Activated T-cell treated with anti-CD3 and anti-CD28 coated beads for 4 hours (primary cell): ENCODE data around the gene PRLH.
"Not testable (repeated sequence)": the region's sequence is repeated elsewhere in the genome, so short reads cannot be mapped to it uniquely, and the experiment has no call there.

Experiments
- DNase-seq: peaks from one replicate; pipeline ENCODE4 v3.0.0-alpha.2; 2020

PRLH gene

GRCh38 chr2:237602409-237602808 lies 36.0 kb downstream of the PRLH start:
- DNase-seq = no peak

GRCh38 chr2:237603049-237603717 lies 36.8 kb downstream of the PRLH start:
- DNase-seq = no peak

- peak; percentile 38 for DNase-seq
Observed at GRCh38 chr2:237603718-237604362, 37.5 kb downstream of the PRLH start.

DNA sequence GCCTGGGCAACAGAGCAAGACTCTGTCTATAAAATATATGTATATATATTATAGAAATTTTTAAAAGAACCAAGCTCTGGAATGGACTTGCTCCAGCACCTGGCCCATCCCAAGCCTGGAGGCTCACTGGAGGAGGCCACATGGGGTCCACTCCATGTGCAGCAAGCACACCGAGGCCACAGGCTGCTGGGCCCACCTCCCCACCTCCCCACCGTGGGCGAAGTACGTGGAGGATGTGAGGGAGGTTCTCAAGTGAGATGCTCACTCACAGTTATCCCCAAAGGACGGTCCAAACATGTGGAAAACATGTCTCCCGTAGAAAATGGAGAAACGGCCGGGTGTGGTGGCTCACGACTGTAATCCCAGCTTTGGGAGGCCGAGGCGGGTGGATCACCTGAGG lies 38.0 kb downstream of the PRLH start:
- no peak for DNase-seq

DNA sequence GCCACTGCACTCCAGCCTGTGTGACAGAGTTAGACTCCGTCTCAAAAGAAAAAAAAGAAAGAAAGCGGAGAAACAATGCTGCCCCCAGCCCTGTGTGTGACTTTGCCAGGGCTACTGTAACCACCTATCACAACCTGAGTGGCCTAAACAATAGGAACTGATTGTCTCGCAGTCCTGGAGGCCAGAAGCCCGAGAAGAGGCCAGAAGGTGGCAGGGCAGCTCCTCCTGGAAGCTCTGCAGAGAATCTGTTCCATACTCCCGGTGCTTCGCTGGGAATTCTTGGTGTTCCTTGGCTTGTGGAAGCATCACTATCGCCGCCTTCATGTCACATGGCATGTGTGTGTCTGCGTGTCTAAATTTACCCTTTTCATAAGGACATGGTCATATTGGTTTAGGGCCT lies 38.6 kb downstream of the PRLH start:
- no peak for DNase-seq

- not testable (repeated sequence) for DNase-seq
Observed at GRCh38 chr2:237606522-237606921, 40.1 kb downstream of the PRLH start.

DNA sequence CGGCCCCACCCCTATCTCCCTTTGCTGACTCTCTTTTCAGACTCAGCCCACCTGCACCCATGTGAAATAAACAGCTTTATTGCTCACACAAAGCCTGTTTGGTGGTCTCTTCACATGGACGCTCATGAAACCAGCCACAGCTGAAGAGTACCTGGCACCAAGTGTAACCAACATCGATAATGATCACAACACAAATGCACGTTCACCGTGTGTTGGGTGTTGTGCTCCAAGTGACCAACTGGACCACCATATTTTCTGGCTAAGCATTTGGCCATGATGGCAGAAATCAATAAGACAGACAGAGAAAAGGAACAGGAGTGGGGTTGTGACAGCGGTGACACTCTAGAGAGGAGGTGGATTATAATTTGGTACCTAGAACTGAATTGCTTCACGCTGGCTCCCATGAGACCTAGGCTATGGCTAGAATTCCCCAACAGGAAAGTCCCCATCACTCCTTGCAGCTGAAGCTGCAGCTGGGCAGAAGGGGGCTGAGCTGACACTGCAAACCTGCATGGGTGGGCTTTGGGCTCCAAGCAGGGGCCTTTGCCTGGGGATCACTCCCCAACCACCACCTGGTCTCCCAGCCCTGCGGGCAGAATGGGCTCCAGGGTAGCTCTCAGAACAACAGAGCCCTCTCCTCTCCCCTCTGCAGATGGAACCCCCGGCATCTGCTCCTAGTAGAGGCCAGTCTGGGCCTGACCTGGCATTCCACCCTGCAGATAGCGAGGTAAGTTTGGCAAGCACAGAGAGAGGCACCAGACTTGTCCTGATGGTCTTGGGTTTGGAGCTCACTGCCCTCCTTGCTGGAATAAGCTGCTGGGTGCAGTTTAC lies 46.4 kb downstream of the PRLH start:
- no peak for DNase-seq

DNA sequence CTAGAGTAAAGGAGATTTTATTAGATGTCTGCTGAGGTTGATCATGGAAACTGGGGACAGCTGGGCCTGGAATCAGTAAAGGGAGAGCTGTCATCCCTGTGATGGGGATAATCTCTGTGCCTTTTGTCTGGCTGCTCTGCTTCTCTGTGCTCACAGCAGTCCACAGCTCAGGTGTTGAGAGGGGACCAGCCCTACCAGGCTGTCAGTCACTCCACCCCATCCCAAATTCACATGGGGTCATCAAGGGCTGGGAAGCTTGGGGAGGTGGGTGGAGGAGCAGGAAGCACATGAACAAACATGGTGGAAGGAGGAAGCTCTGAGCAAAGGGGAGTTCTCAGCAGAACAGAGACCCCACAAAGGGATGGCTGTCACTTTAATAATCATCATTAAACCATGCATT lies 47.3 kb downstream of the PRLH start:
- no peak for DNase-seq

DNA sequence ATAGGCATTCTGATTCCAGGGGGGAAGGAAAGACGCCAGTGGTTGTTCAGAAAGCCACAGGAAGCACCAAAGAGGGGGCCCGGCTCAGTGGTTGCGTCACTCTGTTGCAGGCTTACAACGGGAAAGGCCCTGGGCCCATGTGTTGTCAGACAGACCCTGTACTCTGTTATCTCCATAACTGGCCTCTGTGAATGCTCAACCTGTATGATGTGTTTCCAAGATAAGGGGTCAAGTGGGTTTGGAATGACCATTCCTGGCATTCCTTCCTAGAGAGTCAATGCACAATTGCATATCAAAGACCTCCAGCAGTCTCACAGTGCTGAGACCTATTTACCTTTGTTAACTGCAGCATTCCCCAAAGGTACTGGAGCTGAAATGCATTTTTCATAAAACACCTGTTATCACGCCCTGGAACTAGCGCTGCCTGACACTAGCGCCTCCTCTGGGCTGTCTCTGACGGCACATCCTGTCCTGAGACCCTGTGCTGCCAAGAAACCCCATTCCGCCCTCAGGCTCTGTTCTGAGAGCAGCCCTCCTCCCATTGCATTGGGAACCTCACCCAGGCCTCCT lies 47.9 kb downstream of the PRLH start:
- no peak for DNase-seq

GRCh38 chr2:237615631-237616249 lies 49.4 kb downstream of the PRLH start:
- DNase-seq = no peak

GRCh38 chr2:237616373-237616733 lies 50.0 kb downstream of the PRLH start:
- no peak for DNase-seq
